ENCODE data around the gene ARHGEF33.
"Not testable (repeated sequence)": the region's sequence is repeated elsewhere in the genome, so short reads cannot be mapped to it uniquely, and the experiment has no call there.

DNA sequence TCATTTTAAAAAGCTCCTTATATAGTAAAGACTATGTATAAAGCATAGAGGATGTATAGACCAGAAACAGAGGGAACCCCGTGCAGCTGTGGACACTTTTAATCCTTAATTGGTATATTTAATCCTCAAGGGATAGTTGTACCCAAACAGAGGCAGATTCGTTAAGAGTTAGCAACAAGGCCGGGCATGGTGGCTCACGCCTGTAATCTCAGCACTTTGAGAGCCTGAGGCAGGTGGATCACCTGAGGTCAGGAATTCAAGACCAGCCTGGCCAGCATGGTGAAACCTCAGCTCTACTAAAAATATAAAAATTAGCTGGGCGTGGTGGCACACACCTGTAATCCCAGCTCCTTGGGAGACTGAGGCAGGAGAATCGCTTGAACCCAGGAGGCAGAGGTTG lies 46.8 kb downstream of the ARHGEF33 start:
- not testable (repeated sequence) for TF ChIP-seq POLR2AphosphoS5 (IDR thresholded peaks at IDR 0.05; ENCODE audit: insufficient read depth in 1 of 2, low read depth in 1 of 2); POLR2A (IDR thresholded peaks at IDR 0.05)
- TF ChIP-seq, protein P1, sequence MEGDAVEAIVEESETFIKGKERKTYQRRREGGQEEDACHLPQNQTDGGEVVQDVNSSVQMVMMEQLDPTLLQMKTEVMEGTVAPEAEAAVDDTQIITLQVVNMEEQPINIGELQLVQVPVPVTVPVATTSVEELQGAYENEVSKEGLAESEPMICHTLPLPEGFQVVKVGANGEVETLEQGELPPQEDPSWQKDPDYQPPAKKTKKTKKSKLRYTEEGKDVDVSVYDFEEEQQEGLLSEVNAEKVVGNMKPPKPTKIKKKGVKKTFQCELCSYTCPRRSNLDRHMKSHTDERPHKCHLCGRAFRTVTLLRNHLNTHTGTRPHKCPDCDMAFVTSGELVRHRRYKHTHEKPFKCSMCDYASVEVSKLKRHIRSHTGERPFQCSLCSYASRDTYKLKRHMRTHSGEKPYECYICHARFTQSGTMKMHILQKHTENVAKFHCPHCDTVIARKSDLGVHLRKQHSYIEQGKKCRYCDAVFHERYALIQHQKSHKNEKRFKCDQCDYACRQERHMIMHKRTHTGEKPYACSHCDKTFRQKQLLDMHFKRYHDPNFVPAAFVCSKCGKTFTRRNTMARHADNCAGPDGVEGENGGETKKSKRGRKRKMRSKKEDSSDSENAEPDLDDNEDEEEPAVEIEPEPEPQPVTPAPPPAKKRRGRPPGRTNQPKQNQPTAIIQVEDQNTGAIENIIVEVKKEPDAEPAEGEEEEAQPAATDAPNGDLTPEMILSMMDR (IDR thresholded peaks at IDR 0.05) = not testable (repeated sequence)
